ENCODE data around the gene XKR7. TPM values are rescaled to one million over a fixed set of nuclear protein-coding genes. Genes with fewer than 3 reads are reported as not detected.

The XKR7 gene
- total RNA-seq, 1 donor from 2014 or later = 4.9 TPM

DNA sequence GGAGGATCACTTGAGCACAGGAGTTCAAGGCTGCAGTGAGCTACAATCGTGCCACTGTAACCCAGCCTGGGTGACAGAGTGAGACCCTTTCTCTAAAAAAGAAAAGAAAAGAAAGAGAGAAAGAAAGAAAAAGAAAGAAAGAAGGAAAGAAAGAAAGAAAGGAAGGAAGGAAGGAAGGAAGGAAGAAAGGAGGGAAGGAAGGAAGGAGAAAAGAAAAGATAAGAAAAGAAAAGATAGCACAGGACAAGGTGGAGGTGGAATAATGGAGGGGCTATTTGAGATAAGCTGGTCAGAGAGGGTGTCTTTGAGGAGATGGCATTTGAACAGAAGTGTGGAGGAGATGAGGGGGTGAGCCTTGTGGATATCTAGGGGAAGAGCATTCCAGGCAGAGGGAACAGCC, 13.5 kb upstream of the XKR7 start:
- Mint-ChIP-seq H3K27ac (ENCODE audit: unreplicated experiment) (no peak overlapping the region), H3K9me3 (no peaks in the 10 kb centered on the region), H3K27me3 (ENCODE audit: low read depth) (peaks cover 56% of the 10 kb centered on the region), H3K4me1 (peaks cover 26% of the 10 kb centered on the region), H3K36me3 (ENCODE audit: low read depth) (peaks cover 7% of the 10 kb centered on the region), H3K4me3 (peak overlapping the region; percentile 4)
- TF ChIP-seq, protein P1, sequence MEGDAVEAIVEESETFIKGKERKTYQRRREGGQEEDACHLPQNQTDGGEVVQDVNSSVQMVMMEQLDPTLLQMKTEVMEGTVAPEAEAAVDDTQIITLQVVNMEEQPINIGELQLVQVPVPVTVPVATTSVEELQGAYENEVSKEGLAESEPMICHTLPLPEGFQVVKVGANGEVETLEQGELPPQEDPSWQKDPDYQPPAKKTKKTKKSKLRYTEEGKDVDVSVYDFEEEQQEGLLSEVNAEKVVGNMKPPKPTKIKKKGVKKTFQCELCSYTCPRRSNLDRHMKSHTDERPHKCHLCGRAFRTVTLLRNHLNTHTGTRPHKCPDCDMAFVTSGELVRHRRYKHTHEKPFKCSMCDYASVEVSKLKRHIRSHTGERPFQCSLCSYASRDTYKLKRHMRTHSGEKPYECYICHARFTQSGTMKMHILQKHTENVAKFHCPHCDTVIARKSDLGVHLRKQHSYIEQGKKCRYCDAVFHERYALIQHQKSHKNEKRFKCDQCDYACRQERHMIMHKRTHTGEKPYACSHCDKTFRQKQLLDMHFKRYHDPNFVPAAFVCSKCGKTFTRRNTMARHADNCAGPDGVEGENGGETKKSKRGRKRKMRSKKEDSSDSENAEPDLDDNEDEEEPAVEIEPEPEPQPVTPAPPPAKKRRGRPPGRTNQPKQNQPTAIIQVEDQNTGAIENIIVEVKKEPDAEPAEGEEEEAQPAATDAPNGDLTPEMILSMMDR (conservative IDR thresholded peaks at IDR 0.05) = no peak
- DNase-seq (ENCODE audit: low read depth, low spot score) = no peak

DNA sequence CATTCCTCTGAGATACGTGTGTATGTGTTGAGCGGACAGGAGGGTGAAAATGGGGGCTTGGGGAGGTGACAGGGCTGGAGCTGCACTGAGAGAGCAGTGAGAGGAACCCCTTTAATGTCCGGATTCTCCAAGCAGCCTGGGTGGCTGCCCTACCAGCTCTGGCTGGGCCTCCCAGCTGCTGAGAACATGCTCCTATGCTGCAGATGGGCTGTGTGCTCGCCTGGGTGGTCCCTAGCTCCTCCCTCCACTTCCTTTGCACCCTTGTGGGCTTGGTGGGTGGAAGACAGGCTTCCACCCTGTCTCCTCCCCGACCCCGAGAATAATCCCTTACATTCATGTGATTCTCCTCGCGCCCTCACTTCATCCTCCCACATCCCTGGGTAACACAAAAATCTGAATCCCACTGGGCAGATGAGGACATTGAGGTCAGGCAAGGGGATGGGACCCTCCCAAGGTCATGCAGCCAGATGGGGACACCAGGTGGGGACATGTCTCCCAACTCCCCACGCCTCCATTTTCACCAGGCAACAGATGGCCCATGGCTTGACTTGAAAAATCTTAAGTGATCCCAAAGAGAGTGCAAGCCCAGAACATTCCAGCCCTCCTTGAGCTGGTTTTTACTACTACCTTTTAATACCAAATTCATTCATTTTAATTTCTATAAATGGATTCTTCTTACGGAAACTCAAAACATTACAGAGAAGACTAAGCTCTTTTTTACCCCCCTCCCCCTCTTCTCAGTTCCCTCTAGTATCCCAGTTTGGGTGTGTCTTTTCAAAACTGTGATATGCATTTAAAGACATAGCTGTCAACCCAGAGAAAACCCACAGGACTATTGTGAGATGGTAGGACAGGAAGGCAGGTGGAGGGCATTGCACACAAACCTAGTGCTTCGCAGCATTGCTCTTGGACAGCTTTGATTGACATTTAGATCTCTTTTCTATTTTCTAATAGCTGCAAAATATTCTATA, 11.1 kb upstream of the XKR7 start:
- Mint-ChIP-seq H3K27me3 (ENCODE audit: low read depth) (peaks cover 76% of the 10 kb centered on the region), H3K36me3 (ENCODE audit: low read depth) (no peaks in the 10 kb centered on the region), H3K9me3 (no peaks in the 10 kb centered on the region), H3K4me1 (peaks cover 3% of the 10 kb centered on the region), H3K4me3 (no peak overlapping the region), H3K27ac (ENCODE audit: unreplicated experiment) (no peak overlapping the region)
- TF ChIP-seq, protein P1 (conservative IDR thresholded peaks at IDR 0.05) = no peak
- DNase-seq (ENCODE audit: low read depth, low spot score) = no peak

DNA sequence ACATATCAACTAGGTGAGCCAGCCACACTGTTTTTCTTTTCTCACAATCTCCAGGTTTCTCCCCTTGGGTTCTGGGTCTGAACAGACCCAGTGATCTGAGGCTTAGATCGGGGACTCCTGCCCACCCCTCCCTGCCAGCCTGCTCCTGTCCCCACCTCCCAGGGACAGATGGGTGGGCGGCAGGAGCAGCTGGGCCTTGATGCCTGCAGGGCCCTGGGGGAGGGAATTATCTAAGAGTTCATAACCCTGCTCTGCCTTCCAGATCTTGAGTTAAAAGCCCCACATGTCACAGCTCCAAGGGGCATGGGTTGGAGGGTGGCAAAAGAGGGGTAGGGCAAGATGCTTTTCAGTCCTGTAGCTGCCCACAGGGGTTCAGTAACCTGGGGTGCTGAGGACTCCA, 5.2 kb upstream of the XKR7 start:
- H3K4me1 Mint-ChIP-seq = peaks cover 7% of the 10 kb centered on the region

DNA sequence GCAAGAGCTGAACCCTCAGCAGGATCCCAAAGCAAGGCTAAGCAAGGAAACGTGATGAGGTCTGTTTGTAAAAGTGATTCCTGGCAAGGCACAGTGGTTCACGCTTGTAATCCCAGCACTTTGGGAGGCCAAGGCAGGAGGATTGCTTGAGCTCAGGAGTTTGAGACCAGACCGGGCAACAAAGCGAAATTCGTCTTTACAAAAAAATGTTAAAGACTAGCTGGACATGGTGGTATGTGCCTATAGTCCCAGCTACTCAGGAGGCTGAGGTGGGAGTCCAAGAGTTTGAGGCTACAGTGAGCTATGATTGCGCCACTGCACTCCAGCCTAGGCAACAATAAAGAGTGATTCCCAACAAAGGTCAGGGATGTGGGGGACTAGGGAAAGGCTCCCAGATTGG, 4.1 kb upstream of the XKR7 start:
- TF ChIP-seq, protein P1 (conservative IDR thresholded peaks at IDR 0.05) = no peak
- Mint-ChIP-seq H3K4me1 (peaks cover 11% of the 10 kb centered on the region), H3K9me3 (no peaks in the 10 kb centered on the region), H3K27ac (ENCODE audit: unreplicated experiment) (no peak overlapping the region), H3K4me3 (no peak overlapping the region), H3K27me3 (ENCODE audit: low read depth) (peaks cover 91% of the 10 kb centered on the region), H3K36me3 (ENCODE audit: low read depth) (no peaks in the 10 kb centered on the region)
- no peak for DNase-seq (ENCODE audit: low read depth, low spot score)

More for the DNA sequence above, 5.2 kb upstream of the XKR7 start:
- DNase-seq (ENCODE audit: low read depth, low spot score) = no peak
- Mint-ChIP-seq H3K27ac (ENCODE audit: unreplicated experiment) (no peak overlapping the region), H3K36me3 (ENCODE audit: low read depth) (no peaks in the 10 kb centered on the region), H3K27me3 (ENCODE audit: low read depth) (peaks cover 95% of the 10 kb centered on the region), H3K4me3 (no peak overlapping the region), H3K9me3 (no peaks in the 10 kb centered on the region)
- TF ChIP-seq, protein P1 (conservative IDR thresholded peaks at IDR 0.05) = no peak

DNA sequence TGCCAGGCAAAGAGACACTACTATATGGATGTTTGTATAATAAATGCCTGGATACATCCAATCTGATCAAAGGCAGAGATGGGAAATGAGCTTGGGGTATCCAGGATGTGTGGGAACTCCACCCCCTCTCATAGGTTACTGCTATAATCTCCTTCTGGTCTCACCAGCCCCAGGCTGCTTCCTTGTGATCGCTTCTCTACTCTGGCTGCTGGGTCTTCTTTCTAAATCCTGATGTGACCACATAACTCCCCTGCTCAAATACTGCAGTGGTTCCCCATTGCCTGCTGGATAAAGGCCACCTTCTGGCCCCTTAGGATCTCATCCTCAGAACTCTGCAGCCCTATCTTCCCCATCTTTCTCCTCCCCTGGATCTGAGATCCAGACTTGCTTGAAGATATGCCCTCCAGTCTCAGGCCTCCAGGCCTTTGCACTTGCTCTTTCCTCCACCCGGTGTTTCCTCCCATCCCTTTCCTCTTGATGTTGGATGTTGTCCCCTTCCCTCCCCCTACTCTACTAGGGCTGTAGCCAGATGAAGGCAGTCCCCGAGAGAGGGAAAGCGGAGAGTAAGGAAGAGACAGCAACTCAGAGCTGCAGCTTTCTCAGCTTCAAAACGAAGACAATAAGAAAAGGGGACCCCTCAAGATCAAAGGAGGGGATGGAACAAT, 828 bp upstream of the XKR7 start:
- TF ChIP-seq, protein P1 (conservative IDR thresholded peaks at IDR 0.05) = no peak
- H3K36me3 Mint-ChIP-seq (ENCODE audit: low read depth) = no peaks in the 10 kb centered on the region
- DNase-seq (ENCODE audit: low read depth, low spot score) = no peak
- peak overlapping the region; percentile 77 for H3K4me3 Mint-ChIP-seq
- no peak overlapping the region for H3K27ac Mint-ChIP-seq (ENCODE audit: unreplicated experiment)
- no peaks in the 10 kb centered on the region for H3K9me3 Mint-ChIP-seq
- peaks cover 96% of the 10 kb centered on the region for H3K27me3 Mint-ChIP-seq (ENCODE audit: low read depth)
- peaks cover 15% of the 10 kb centered on the region for H3K4me1 Mint-ChIP-seq
